Measurements from ENCODE around the gene NCKAP5L.
A peak's percentile ranks its signal among the peaks of the same experiment; 100 is the strongest.
"Not testable (repeated sequence)": the region's sequence is repeated elsewhere in the genome, so short reads cannot be mapped to it uniquely, and the experiment has no call there.

The NCKAP5L gene

DNA sequence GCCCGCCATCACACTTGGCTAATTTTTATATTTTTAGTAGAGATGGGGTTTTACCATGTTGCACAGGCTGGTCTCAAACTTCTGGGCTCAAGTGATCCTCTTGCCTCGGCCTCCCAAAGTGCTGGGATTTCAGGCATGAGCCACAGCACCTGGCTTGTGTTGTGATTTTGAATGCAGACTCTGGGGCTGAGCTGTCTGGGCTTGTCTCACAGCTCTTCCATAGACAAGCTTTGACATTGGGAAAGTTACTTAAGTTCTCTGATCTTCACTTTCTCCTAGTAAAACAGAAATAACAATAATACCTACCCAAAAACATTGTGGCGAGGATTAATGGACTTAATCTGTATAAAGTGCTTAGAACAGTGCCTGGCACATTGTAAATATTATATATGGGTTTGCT is 50.9 kb downstream of the NCKAP5L start:
- DNase-seq (ENCODE audit: low spot score): no peak

GRCh38 chr12:49776858-49777257 is 51.4 kb downstream of the NCKAP5L start:
- no peak for DNase-seq (ENCODE audit: low spot score)

- DNase-seq (ENCODE audit: low spot score): peak; percentile 89
Measured at GRCh38 chr12:49776413-49776812, 51.8 kb downstream of the NCKAP5L start.

DNA sequence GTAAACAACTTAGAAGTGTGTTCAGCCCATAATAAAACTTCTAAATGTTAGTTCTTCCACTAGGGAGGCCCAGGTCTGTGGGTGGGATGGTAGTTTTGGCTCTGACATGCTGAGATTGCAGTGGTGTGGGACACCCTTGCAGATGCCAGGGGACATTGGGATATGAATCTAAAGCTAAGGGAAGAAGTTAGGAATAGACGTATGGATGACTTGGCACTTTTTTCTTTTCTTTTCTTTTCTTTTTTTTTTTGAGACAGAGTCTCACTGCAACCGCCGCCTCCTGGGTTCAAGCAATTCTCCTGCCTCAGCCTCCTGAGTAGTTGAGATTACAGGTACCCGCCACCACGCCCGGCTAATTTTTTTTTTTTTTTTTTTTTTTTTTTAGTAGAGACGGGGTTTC is 55.1 kb downstream of the NCKAP5L start:
- not testable (repeated sequence) for DNase-seq (ENCODE audit: low spot score)

DNA sequence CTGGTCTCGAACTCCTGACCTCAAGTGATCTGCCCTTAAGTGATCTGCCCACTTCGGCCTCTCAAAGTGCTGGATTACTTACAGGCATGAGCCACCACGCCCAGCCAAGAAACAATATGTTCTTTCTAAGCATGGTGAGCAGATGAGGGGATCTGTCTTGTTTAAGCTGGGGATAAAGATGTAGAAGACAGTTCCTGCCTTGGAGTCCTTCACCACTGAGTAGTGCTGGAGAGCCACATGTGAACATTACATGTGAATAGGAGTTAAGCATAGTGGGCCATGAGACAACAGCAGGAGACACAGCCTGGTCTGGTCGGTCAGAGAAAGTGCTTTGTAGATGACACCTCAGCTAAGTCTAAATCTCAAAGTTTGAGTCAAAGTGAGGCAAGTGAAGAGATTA is 60.9 kb downstream of the NCKAP5L start:
- no peak for DNase-seq (ENCODE audit: low spot score)

GRCh38 chr12:49766115-49766455 is 62.1 kb downstream of the NCKAP5L start:
- DNase-seq (ENCODE audit: low spot score): no peak

- DNase-seq (ENCODE audit: low spot score): no peak
Measured at GRCh38 chr12:49764126-49764525, 64.1 kb downstream of the NCKAP5L start.

DNA sequence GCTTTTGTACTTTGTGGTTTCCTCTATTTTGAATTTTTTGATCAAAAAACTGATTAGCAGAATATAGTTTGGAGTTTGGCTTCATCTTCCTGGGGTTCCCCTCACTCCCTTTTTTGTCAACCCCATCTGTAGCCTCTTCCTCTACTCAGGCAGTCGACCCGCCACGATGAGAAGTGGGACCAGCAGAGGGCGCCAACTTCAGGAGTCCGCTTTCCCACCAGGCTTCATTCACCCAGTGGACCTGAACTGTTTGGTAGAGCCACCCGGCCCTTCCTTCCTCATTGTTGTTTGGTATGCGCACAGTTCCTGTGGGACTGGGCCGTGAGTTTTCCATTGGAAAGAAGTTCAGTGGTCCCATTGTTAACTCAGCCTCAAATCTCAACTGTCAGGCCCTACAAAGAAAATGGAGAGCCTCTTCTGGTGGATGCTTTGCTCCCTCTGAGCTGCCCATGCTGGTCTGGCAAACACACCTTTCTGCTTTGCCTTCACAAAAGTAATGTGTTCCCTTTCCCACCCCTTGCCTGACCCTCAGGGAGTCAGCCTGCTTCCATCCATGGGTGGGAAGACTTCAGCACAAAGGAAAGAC is 65.1 kb downstream of the NCKAP5L start:
- DNase-seq (ENCODE audit: low spot score): peak; percentile 68

- no peak for DNase-seq (ENCODE audit: low spot score)
Measured at GRCh38 chr12:49762468-49762847, 65.8 kb downstream of the NCKAP5L start.

DNA sequence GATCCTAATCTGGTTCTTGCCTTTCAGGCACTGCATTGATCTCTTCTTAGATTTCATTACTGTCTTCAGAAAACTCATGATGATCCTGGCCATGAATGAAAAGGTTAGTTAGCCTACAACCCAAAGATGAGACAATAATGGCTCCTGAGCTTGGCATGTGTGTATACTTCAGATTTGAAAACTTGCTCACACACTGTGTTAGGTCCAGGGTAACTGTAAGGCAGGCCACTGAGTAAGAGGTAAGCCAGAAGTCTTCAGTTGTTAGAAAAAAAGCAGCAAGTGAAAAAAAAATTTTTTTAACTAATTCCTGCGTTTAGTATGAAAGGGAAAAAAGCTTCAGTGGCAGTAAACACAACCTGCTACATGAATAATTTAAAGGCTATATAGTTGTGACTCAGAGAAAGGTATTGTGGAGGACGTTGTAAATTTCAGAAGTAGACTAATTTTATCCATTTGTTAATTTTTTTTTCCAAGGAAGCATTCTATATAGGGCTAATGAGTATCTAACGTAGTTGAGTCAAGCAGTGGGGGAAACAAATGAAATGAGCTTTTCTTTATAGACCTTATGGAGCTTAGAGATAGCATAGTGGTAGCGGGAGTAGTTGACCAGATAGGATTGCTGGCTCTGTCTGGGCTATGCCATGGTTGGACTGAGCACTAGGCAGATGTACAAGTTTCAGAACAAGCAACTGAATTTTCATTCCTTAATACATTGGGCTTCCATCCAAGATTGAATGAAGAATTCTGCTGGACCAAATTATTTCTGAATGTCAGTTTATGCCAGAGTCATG is 66.3 kb downstream of the NCKAP5L start:
- no peak for DNase-seq (ENCODE audit: low spot score)

DNA sequence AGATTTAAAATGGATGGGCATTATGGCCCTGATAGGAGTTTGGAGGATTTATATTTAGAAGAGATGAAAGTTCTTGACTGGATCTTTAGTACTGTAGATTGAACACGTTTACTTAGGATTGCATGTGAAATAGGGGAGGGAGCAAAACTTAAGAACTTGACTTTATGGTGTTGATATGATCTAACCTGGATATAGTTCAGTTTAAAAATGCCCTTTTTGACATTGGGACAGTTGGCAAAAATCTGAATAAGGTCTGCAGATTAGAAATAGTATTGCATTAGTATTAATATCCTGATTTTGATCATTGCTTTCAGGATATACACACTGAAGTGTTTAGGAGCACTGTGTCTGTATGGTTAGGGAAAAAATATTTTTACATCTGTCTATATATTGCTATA is 77.2 kb downstream of the NCKAP5L start:
- no peak for DNase-seq (ENCODE audit: low spot score)

DNA sequence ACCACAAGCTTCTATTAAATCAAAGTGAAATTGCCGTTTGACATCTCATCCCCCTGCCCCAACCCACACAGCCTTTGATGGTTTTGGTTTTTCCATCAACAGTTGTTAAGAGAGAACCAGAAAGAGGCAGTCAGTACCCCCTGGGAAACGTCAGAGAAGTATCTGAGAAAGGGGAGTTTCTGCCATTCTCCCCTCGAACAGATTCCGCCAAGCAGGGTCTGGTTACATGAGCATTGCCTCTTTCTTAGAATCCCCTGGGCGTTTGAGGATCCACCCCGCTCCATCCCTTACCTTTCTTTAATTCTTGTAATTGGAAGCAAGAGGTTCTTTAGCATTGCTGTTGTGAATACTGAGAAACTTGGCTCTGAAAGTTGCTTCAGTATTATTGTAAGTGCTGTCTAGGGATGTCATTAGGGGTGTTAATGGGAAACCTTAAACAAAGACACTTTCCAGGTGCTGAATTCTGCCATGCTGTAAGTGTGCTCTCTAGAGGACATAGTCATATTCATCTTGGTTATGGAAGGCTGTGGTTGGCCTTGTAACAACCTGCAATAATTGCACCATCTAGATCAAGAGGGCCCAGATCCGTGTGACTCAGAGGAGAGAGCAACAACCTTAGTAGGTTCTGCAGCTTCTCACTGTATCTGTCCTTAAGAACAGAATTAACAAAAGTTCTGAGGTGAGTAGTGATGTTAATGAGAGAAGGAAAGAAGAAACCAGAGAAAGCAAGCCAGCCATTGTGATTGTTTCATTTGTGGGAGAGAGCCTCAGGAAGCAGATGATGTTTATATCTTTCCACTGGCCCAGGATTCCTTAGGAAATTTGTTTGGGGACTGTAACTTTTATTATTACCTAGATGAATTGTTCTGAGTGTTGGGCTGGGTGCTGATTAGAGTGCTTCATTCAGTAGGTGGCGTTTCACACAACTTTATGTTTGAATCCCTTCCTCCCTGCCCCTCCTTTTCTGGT is 77.9 kb downstream of the NCKAP5L start:
- peak; percentile 30 for DNase-seq (ENCODE audit: low spot score)

DNA sequence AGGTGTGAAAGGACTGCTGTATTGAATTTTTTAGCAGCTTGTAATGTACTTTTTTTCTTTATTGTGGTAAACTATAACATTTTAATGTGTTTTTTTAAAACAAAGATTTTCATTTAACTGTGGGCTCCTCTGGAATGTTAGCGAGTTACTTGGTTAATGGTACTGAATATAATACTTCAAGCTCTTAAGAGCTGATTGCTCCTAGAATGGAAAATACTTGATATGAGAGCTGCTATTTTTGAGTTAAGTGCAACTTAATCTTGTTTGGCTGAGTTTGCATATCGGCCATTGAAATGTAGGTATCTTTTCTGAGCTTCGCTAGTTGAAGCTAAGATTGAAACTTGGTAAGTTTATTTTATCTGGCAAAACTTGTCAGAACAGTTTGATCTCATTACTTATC is 79.4 kb downstream of the NCKAP5L start:
- DNase-seq (ENCODE audit: low spot score): no peak

GRCh38 chr12:49748306-49748705 is 79.9 kb downstream of the NCKAP5L start:
- no peak for DNase-seq (ENCODE audit: low spot score)

DNA sequence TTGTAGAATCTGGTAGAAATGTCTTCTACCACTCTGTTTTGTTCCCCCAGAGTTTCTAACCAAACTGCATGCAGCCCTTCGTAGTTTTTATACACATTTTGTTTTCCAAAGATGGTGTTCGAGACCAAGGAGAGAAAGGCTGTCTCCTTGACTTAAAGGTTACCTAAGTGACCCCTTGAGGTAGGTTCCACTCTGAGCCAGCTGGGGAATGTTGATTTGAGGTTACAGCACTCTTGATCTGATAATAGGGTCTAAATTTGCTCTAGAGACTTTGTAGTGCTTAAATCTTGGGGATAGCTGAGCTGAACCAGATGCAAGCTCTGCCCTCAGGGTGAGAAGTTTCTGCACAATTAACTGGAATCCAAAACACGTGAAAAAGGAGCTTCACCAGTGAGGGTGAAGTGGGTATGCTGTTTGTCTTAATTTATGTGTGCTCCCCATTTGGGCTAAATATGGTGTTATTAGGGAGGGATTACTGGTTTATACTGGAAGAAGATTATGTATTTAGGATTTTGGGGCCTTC is 83.8 kb downstream of the NCKAP5L start:
- no peak for DNase-seq (ENCODE audit: low spot score)

DNA sequence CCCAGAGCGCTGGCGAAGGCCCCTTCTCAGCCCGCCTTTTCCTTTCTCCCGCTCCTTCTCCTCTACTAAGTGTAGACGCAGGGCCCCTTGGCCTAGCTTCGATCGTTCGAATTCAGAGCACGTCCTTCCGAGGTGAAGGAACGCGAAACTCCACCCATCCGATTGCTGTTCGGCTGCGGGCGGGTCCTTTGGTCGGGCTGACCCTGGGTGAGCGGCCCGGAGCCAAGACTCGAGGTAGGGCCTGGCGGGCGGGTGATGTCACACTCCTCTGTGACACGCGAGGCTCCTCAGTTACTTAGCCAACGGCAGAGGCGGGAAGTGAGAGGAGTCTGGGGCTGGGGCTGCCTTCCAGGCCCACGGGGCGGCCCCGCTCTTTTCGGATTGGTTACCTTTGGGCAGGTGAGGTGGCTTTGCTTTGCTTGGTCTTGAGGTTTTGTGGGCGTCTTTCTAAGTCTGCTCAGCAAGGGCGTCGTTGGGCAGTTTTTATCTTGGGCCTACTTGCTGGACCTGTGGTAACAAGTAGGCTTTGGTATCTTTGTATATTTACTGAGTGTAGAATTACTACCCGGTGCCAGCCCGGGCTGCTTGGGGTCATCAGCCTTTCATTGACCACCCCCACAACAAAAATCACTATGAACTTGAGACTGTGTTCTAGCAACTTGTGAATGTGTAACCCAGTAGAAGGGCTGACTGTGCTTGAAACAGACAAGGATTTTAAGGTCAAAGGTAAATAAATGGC is 86.2 kb downstream of the NCKAP5L start:
- peak; percentile 86 for DNase-seq (ENCODE audit: low spot score)
